Body of pancreas (tissue), 4 donors: Measurements from ENCODE around the gene PFDN1.

Source experiments
- POLR2A ChIP-seq, 3 donors: fragments of 450-650 bp; IDR thresholded peaks; one replicate each; pipeline ENCODE4 v1.6.1; 2016; ENCODE audit warnings: antibody characterized with exemption in 3 of 3, mild to moderate bottlenecking in 2 of 3
- TF ChIP-seq, protein P1 (sequence below), 7 experiments: fragments of 450-650 bp in 4 of 7; fragments of 200-600 bp in 3 of 7; sonication (generic) in 3 of 7; IDR thresholded peaks; one replicate each; pipeline ENCODE4 v1.5.1; 2016 to 2019; ENCODE audit warnings: antibody characterized with exemption in 7 of 7

- TF ChIP-seq, protein P1, sequence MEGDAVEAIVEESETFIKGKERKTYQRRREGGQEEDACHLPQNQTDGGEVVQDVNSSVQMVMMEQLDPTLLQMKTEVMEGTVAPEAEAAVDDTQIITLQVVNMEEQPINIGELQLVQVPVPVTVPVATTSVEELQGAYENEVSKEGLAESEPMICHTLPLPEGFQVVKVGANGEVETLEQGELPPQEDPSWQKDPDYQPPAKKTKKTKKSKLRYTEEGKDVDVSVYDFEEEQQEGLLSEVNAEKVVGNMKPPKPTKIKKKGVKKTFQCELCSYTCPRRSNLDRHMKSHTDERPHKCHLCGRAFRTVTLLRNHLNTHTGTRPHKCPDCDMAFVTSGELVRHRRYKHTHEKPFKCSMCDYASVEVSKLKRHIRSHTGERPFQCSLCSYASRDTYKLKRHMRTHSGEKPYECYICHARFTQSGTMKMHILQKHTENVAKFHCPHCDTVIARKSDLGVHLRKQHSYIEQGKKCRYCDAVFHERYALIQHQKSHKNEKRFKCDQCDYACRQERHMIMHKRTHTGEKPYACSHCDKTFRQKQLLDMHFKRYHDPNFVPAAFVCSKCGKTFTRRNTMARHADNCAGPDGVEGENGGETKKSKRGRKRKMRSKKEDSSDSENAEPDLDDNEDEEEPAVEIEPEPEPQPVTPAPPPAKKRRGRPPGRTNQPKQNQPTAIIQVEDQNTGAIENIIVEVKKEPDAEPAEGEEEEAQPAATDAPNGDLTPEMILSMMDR (IDR thresholded peaks at IDR 0.05), result no peak
- no peak for TF ChIP-seq POLR2A (IDR thresholded peaks at IDR 0.05)
These were observed 1.1 kb upstream of the PFDN1 start for GRCh38 chr5:140303966-140304365.
